PC-3 (cell line): Measurements from ENCODE around the gene MTF1. TPM values are rescaled to one million over a fixed set of nuclear protein-coding genes. Genes with fewer than 3 reads are reported as not detected.

Experiments used
- ATAC-seq: fragments of 200-7000 bp; cut with Tn5 transposase; 2 replicates; pipeline ENCODE4 v1.9.1; 2020; ENCODE audit warnings: mild to moderate bottlenecking, moderate library complexity
- BruUV-seq: library from RNA; stranded (reverse); fragments of 400-500 nt; replicated peaks from 2 replicates; lab custom pipeline; 2021; lab: Mats Ljungman, UMichigan
- CTCF ChIA-PET: fragments of 300-600 bp; sonication (Branson Sonifier 250); formaldehyde crosslinking; loops from one replicate; lab custom pipeline; 2022; ENCODE audit warnings: antibody characterized with exemption; lab: Charles Lee
- POLR2A ChIA-PET: fragments of 300-600 bp; sonication (Branson Sonifier 250); formaldehyde crosslinking; loops from one replicate; lab custom pipeline; 2022; ENCODE audit warnings: antibody characterized with exemption; ENCODE audit not compliant: unreplicated experiment; lab: Charles Lee
- DNase-seq: peaks from one replicate; pipeline ENCODE4 v3.0.0-alpha.2; 2015
- H2AFZ ChIP-seq: fragments of 300-600 bp; sonication (generic); 2 replicates; pipeline ENCODE4 v1.6.0; 2016; ENCODE audit warnings: antibody characterized with exemption, low read length
- H3F3A ChIP-seq: fragments of 300-600 bp; sonication (generic); one replicate; pipeline ENCODE4 v1.6.0; 2017; ENCODE audit warnings: antibody characterized with exemption, low read length, control low read depth, mild to moderate bottlenecking; ENCODE audit not compliant: unreplicated experiment
- H3K27ac ChIP-seq: fragments of 300-600 bp; sonication (generic); 2 replicates; pipeline ENCODE4 v1.5.1; 2016; ENCODE audit warnings: mild to moderate bottlenecking, low read length
- H3K27me3 ChIP-seq: fragments of 300-600 bp; sonication (generic); 2 replicates; pipeline ENCODE4 v1.6.1; 2016; ENCODE audit warnings: low read length, mixed read lengths
- H3K36me3 ChIP-seq: fragments of 300-600 bp; sonication (generic); 2 replicates; pipeline ENCODE4 v1.6.1; 2016; ENCODE audit warnings: low read depth, mixed run types, low read length, mixed read lengths
- H3K4me1 ChIP-seq: fragments of 300-600 bp; sonication (generic); 2 replicates; pipeline ENCODE4 v1.5.1; 2016; ENCODE audit warnings: low read length; ENCODE audit not compliant: insufficient read depth
- H3K4me2 ChIP-seq: fragments of 300-600 bp; sonication (generic); 2 replicates; pipeline ENCODE4 v1.6.0; 2016; ENCODE audit warnings: low read length
- H3K4me3 ChIP-seq: fragments of 300-600 bp; sonication (generic); 2 replicates; pipeline ENCODE4 v1.5.1; 2016; ENCODE audit warnings: mild to moderate bottlenecking, low read length, mixed read lengths
- H3K79me2 ChIP-seq: fragments of 300-600 bp; sonication (generic); 2 replicates; pipeline ENCODE4 v1.6.1; 2017; ENCODE audit warnings: low read length, mixed read lengths
- H3K9ac ChIP-seq: fragments of 300-600 bp; sonication (generic); 2 replicates; pipeline ENCODE4 v1.6.0; 2016; ENCODE audit warnings: mild to moderate bottlenecking, low read length
- H3K9me2 ChIP-seq: fragments of 300-600 bp; sonication (generic); replicated peaks from 2 replicates; pipeline ENCODE4 v1.6.1; 2016; ENCODE audit warnings: mixed run types, low read length, mixed read lengths
- H3K9me3 ChIP-seq: fragments of 300-600 bp; sonication (generic); 2 replicates; pipeline ENCODE4 v1.6.1; 2016; ENCODE audit warnings: low read length, mixed read lengths
- H4K20me1 ChIP-seq: fragments of 300-600 bp; sonication (generic); 2 replicates; pipeline ENCODE4 v1.6.1; 2016; ENCODE audit warnings: low read length, mixed read lengths
- CTCF ChIP-seq: fragments of 300-600 bp; sonication (generic); conservative IDR thresholded peaks from 2 replicates; pipeline ENCODE4 v1.5.1; 2017; ENCODE audit warnings: antibody characterized with exemption, low read depth, mild to moderate bottlenecking, low read length
- EZH2 ChIP-seq: fragments of 300-600 bp; sonication (generic); IDR thresholded peaks from one replicate; pipeline ENCODE4 v1.6.1; 2017; ENCODE audit warnings: antibody characterized with exemption, mild to moderate bottlenecking, low read length; ENCODE audit not compliant: unreplicated experiment
- EZH2phosphoT487 ChIP-seq: fragments of 300-600 bp; sonication (generic); IDR thresholded peaks from 2 replicates; pipeline ENCODE4 v1.6.1; 2018; ENCODE audit warnings: mild to moderate bottlenecking, antibody characterized with exemption, low read length, borderline replicate concordance
- intact Hi-C: fragments of 100-400 bp; cut with micrococcal nuclease; formaldehyde crosslinking; loops from 2 replicates; pipeline ENCODE4 v1.9.0; 2023
- total RNA-seq: library from RNA; depleted of rRNA; stranded (reverse); fragments of >200 nt; gene quantifications from 2 replicates; pipeline ENCODE4 v1.2.3, GENCODE V29; 2014

The MTF1 gene
- total RNA-seq, 1 experiment from 2014 or later, result 5.4 TPM

- Histone ChIP-seq H3K36me3 (peaks cover 10% of the 10 kb centered on the region; the same call in 1 of the 2 replicates), H4K20me1 (peaks cover 11% of the 10 kb centered on the region; the same call in 1 of the 2 replicates), H3K4me3 (no peak overlapping the region), H3K4me2 (no peak overlapping the region), H3K9me3 (no peaks in the 10 kb centered on the region), H3K79me2 (peaks cover 78% of the 10 kb centered on the region), H3K27me3 (no peaks in the 10 kb centered on the region), H3F3A (no peaks in the 10 kb centered on the region), H3K9ac (no peak overlapping the region), H3K9me2 (no peaks in the 10 kb centered on the region), H3K27ac (no peak overlapping the region), H3K4me1 (peaks cover 10% of the 10 kb centered on the region), H2AFZ (no peak overlapping the region)
- ATAC-seq (no peak), DNase-seq (no peak)
- CTCF ChIA-PET, result no interaction called here
- intact Hi-C loops, result no loop called here
- no TSS peak for BruUV-seq
- POLR2A ChIA-PET, result no interaction called here
- TF ChIP-seq EZH2phosphoT487 (no peak), EZH2 (no peak), CTCF (no peak)
These were observed 7.6 kb downstream of the MTF1 start for GRCh38 chr1:37851782-37852210.

DNA sequence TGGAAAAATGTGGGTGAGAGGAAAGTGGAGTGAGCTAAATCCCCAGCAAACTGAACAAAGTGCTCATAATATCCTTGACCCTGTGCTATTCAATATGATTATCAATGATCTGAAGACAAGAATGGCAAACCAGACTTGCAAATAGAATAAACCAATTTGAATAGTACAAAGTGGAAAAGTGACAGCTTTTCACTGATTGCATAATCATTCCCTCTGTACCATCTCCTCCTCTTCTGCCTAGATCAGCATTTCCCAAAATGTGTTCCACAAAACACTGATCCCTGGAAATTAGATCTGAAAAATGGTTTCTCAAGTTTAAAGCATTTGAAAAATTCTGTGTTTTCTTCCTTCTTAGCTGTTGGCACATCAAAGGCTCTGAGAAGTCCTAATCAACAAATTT lies 8.1 kb downstream of the MTF1 start:
- peaks cover 77% of the 10 kb centered on the region for H3K79me2 ChIP-seq
- H3K27me3 ChIP-seq, result no peaks in the 10 kb centered on the region
- H3K9me2 ChIP-seq, result no peaks in the 10 kb centered on the region
- H3F3A ChIP-seq, result no peaks in the 10 kb centered on the region
- no TSS peak for BruUV-seq
- CTCF ChIA-PET, result interaction anchor here (1.3 kb wide), 1 partner anchor 8 kb away, joined by 3 read pairs; the partner anchor contains the start of gene MTF1
- H4K20me1 ChIP-seq, result peaks cover 11% of the 10 kb centered on the region; the same call in 1 of the 2 replicates
- no peak overlapping the region for H2AFZ ChIP-seq
- H3K9ac ChIP-seq, result no peak overlapping the region
- H3K27ac ChIP-seq, result no peak overlapping the region
- peaks cover 10% of the 10 kb centered on the region for H3K4me1 ChIP-seq
- ATAC-seq (no peak), DNase-seq (no peak)
- no peaks in the 10 kb centered on the region for H3K9me3 ChIP-seq
- intact Hi-C loops, result no loop called here
- TF ChIP-seq EZH2 (no peak), CTCF (no peak), EZH2phosphoT487 (no peak)
- no peak overlapping the region for H3K4me2 ChIP-seq
- H3K4me3 ChIP-seq, result no peak overlapping the region
- H3K36me3 ChIP-seq, result peaks cover 8% of the 10 kb centered on the region; the same call in 1 of the 2 replicates
- POLR2A ChIA-PET, result interaction anchor here (0.5 kb wide), 1 partner anchor 161 kb away, joined by 3 read pairs; no protein-coding TSS in a partner anchor

DNA sequence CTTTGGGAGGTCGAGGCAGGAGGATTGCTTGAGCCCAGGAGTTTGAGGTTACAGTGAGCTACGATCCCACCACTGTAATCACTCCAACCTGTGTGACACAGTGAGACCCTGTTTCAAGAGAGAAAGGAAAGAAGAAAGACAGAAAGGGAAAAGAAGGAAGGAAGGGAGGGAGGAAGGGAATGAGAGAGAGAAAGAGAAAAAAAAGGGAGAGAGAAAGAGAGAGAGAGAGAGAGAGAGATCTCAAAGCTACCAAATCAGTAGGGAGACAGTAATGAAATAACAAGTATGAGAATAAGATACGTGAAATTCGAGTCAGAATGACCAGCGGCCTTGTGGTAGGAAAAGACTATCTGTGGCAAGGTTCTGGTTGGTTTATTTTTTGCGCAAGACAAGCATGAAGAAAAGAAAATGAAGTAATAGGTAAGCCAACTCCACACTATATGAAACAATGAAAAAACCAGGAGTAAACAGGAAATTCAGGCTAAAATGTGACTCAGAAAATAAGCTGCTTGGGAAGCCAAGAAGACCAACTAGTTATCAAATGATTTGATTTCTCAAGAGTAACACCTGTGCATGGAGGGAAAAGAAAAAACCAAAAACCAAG lies 8.9 kb downstream of the MTF1 start:
- CTCF ChIA-PET, result interaction anchor here (1.3 kb wide), 1 partner anchor 9 kb away, joined by 3 read pairs; the partner anchor contains the start of gene MTF1
- POLR2A ChIA-PET, result interaction anchor here (0.5 kb wide), 1 partner anchor 162 kb away, joined by 3 read pairs; no protein-coding TSS in a partner anchor
- Histone ChIP-seq H3K4me1 (peaks cover 10% of the 10 kb centered on the region), H3K9ac (no peak overlapping the region), H3K79me2 (peaks cover 75% of the 10 kb centered on the region), H3K27ac (no peak overlapping the region), H4K20me1 (peaks cover 11% of the 10 kb centered on the region; the same call in 1 of the 2 replicates), H3F3A (no peaks in the 10 kb centered on the region), H3K9me2 (no peaks in the 10 kb centered on the region), H2AFZ (no peak overlapping the region), H3K27me3 (no peaks in the 10 kb centered on the region), H3K9me3 (no peaks in the 10 kb centered on the region), H3K4me3 (no peak overlapping the region), H3K36me3 (peaks cover 11% of the 10 kb centered on the region; the same call in 1 of the 2 replicates), H3K4me2 (no peak overlapping the region)
- TF ChIP-seq CTCF (no peak), EZH2phosphoT487 (no peak), EZH2 (no peak)
- intact Hi-C loops, result no loop called here
- ATAC-seq (no peak), DNase-seq (peak; percentile 32)
- BruUV-seq, result no TSS peak
